ENCODE measurements around the gene BIVM. TPM values are rescaled to one million over a fixed set of nuclear protein-coding genes. Genes with fewer than 3 reads are reported as not detected.
"Not testable (repeated sequence)": the region's sequence is repeated elsewhere in the genome, so short reads cannot be mapped to it uniquely, and the experiment has no call there.

Gene BIVM, protein sequence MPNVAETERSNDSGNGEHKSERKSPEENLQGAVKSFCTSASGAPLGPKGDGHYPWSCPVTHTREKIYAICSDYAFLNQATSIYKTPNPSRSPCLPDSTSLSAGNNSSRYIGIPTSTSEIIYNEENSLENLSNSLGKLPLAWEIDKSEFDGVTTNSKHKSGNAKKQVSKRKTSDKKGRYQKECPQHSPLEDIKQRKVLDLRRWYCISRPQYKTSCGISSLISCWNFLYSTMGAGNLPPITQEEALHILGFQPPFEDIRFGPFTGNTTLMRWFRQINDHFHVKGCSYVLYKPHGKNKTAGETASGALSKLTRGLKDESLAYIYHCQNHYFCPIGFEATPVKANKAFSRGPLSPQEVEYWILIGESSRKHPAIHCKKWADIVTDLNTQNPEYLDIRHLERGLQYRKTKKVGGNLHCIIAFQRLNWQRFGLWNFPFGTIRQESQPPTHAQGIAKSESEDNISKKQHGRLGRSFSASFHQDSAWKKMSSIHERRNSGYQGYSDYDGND
- total RNA-seq = 25.5 TPM

- DNase-seq = peak; percentile 85
These were observed at the start of gene BIVM, which contains the start of gene POGLUT2 for GRCh38 chr13:102798581-102799425. Gene BIVM, plus strand, starts transcription at chr13:102799119. Its CDS starts 8,149 bp downstream, at chr13:102807268. Gene POGLUT2, minus strand, starts transcription at chr13:102798976. Its CDS starts 306 bp downstream, at chr13:102798670.

- no peak for DNase-seq
These were observed 47.0 kb upstream of the BIVM start for GRCh38 chr13:102751886-102752285.

DNA sequence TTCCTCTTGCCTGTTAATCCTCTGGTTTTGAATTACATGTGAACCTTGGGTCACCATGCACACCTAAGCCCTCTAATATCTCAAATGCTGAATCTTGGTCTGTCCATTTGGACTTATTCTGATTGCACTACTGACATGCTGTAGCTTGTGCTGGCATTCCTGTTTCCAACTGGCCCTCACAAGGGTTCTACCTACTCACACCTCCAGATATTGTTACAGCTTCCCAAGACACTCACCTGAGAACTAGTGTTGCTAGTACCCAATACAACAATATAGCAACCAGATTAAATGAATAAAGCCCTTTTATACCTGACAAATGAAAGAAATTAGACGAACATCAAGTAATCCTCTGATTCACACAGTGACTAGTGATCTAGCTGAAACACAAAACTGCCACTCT is 41.9 kb upstream of the BIVM start:
- no peak for DNase-seq

DNA sequence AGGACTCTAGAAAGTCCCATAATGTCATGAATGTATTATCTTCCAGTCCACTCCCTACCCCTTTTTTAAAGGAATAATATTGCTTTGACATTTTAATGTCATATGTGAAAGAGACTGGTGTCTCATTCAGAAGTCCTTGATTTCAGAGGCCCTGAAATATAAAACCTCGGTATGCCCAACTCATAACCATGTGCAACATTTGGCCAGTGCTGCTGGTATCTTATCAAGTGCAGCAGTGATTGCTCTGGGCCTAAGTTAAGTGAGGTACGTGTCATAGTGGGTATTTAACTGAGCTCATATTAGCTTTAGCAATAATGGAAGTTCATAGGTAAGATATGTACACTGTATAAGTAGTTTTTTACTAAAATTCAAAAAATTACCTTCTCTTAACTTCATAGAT is 40.1 kb upstream of the BIVM start:
- no peak for DNase-seq

- no peak for DNase-seq
These were observed 37.8 kb upstream of the BIVM start for GRCh38 chr13:102761071-102761470.

- DNase-seq = no peak
These were observed 35.2 kb upstream of the BIVM start for GRCh38 chr13:102763741-102764140.

GRCh38 chr13:102768909-102769308 is 30.0 kb upstream of the BIVM start:
- peak; percentile 2 for DNase-seq

- DNase-seq = no peak
These were observed 29.2 kb upstream of the BIVM start for GRCh38 chr13:102769679-102770078.

DNA sequence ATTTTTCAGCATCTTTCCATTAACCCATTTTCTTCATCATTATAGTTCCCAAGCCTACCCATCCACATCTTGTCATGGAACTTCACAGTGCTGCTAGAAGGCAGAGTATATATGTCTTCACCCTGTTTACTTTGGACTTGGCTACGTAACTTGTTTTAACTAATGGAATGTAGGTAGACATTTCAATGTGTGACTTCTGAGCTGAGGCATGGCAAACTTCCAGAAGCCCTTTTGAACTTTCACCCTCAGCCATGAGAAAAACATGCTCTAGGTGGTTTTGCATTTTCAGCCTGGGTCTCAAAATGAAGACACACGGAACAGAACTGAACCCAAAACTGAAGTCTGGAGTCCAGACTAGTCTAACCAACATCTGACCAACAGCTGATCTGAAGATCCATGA is 28.5 kb upstream of the BIVM start:
- DNase-seq = no peak

GRCh38 chr13:102771298-102772041 is 27.4 kb upstream of the BIVM start:
- DNase-seq = no peak

DNA sequence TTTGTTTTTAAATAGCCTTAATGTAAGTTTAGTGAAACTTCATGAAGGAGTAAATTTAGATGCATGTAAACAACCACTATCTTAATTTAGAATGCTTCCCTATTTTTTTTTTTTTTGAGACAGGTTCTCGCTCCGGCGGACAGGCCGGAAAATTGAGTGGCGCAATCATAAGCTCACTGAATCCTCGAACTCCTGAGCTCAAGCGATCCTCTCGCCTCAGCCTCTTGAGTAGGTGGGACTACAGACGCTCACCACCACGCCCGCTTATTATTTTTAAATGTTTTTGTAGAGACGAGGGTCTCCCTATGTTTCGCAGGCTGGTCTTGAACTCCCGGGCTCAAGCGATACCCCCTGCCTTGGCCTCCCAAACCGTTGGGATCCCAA is 26.9 kb upstream of the BIVM start:
- no peak for DNase-seq

DNA sequence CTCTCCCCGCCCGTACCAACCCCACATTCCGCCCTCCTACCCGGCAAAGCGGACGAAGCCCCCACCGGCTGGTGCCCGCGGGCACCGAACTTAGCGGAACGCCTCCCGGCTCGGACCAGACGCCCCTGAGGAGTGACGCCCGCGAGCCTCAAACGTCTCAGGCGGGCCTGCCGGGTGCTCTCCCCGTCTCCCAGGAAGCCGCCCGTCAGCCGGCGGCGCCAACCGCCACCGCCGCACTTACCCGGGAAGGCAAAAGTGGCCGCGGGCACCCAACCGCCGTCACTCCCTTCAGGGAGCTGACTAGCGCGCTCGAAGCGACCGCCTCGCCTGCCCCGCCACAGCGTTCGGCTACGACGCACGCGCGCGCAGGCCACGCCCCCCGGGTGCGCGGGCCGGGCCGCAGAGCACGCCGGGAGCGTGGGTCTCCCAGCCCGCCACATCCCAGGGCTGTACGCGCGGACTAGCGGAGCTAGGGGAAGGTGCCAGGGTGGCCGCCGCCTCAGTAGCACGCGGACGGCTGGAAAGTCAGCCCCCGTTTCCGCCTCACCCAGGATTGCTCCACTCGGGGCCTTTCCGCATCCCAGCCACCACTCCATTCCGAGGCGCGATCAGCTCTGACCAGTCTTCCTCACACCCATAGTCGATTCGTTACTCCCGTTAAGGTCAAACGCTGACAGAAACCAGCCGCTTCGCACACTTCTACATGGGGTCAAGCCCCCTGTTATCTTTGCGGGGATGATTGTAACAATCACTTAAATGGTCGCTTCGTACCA is 25.3 kb upstream of the BIVM start, which contains the start of gene TEX30:
Gene TEX30, minus strand, starts transcription at position 346 of the 773 bp plus-strand sequence. CDS start 3,760 bp downstream, outside the sequence.
- DNase-seq = peak; percentile 51

GRCh38 chr13:102774214-102774568 is 24.7 kb upstream of the BIVM start:
- no peak for DNase-seq

GRCh38 chr13:102774591-102775520 is 24.1 kb upstream of the BIVM start:
- DNase-seq = no peak

DNA sequence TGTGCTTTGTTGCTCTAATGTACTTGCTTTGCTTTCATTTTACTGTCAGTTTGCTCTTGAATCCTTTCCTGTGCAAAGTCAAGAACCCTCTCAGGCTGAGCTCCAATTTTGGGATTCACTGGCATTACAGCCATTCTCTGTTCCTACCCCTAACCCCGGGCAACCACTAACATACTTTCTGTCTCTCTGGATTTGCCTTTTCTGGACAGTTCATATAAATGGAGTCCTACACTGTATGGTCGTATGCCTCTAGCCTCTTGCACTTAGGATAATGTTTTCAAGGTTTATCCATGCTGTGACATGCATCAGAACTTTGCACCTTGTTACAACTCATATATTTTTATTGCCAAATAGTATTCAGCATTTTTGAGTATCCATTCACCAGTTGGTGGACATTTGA is 22.6 kb upstream of the BIVM start:
- no peak for DNase-seq

GRCh38 chr13:102777736-102778135 is 21.2 kb upstream of the BIVM start:
- DNase-seq = no peak

GRCh38 chr13:102779436-102780159 is 19.3 kb upstream of the BIVM start:
- no peak for DNase-seq

GRCh38 chr13:102780656-102781055 is 18.3 kb upstream of the BIVM start:
- not testable (repeated sequence) for DNase-seq

DNA sequence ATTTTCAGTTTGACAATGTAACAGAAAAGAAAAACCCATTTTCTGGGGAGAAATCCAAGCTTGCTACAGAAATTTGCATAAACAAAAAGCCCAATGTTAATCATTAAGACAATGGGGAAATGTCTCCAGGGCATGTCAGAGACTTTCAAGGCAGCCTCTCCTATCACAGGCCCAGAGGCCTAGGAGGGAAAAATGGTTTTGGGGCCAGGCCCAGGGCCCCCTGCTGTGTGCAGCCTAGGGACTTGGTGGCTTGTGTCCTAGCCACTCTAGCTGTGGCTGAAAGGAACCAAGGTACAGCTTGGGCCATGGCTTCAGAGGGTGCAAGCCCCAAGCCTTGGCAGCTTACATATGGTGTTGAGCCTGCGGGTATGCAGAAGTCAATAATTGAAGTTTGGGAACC is 17.3 kb upstream of the BIVM start:
- no peak for DNase-seq

DNA sequence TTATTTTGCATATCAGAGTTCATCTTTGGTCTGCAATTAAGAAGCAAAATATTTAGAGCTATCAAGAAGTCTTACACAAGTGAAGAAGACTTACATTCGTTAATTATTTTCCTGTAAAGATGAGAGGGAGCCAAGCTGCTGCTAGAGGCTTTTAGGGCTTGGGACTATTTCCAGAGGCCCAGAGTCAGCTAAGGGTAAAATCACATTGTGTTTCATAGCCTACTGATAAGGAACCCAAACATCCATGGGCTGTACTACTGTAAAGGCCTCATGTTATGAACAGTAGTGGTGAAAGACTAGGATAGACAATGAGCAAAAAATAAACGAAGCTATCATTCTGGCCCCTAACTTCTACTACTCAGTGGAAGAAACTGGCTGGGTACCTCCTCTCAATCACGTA is 14.4 kb upstream of the BIVM start:
- no peak for DNase-seq
